SK-N-SH (cell line): ENCODE measurements around the gene MED12.

Experiments used
- SIN3A ChIP-seq: IDR thresholded peaks from 2 replicates; pipeline ENCODE4 v1.6.1; 2012; ENCODE audit warnings: low read depth, mild to moderate bottlenecking, low read length, moderate library complexity, borderline replicate concordance
- TF ChIP-seq, protein P1 (sequence below): IDR thresholded peaks from 2 replicates; pipeline ENCODE4 v1.6.1; 2012; ENCODE audit warnings: mild to moderate bottlenecking, low read depth, low read length, moderate library complexity

DNA sequence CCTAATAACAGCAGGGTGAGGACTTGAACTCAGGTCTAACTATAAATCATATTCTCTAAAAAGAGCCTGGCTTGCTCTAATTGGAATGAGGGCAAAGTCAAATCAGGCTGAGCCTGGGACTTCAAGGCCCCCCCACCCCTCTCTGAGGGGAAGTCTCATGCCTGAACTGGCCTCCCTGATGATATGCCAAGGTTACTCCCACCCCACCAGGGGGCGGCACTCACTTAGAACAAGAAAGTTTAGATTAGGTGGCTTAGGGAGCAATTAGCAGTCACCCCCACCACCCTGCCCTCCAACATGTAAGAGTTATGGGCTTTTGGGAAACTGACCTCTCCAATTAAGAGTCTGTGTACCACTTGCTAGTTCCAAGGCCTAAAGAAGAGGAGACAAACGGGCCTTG, 20.1 kb upstream of the MED12 start:
- no peak for TF ChIP-seq SIN3A
- TF ChIP-seq, protein P1, sequence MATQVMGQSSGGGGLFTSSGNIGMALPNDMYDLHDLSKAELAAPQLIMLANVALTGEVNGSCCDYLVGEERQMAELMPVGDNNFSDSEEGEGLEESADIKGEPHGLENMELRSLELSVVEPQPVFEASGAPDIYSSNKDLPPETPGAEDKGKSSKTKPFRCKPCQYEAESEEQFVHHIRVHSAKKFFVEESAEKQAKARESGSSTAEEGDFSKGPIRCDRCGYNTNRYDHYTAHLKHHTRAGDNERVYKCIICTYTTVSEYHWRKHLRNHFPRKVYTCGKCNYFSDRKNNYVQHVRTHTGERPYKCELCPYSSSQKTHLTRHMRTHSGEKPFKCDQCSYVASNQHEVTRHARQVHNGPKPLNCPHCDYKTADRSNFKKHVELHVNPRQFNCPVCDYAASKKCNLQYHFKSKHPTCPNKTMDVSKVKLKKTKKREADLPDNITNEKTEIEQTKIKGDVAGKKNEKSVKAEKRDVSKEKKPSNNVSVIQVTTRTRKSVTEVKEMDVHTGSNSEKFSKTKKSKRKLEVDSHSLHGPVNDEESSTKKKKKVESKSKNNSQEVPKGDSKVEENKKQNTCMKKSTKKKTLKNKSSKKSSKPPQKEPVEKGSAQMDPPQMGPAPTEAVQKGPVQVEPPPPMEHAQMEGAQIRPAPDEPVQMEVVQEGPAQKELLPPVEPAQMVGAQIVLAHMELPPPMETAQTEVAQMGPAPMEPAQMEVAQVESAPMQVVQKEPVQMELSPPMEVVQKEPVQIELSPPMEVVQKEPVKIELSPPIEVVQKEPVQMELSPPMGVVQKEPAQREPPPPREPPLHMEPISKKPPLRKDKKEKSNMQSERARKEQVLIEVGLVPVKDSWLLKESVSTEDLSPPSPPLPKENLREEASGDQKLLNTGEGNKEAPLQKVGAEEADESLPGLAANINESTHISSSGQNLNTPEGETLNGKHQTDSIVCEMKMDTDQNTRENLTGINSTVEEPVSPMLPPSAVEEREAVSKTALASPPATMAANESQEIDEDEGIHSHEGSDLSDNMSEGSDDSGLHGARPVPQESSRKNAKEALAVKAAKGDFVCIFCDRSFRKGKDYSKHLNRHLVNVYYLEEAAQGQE = no peak
